ENCODE measurements around the gene SPATA1.

GRCh38 chr1:84476225-84476624 lies 30.0 kb upstream of the SPATA1 start:
- TF ChIP-seq CTCF (conservative IDR thresholded peaks at IDR 0.05; ENCODE audit: low read length) (no peak), EZH2phosphoT487 (IDR thresholded peaks at IDR 0.05; ENCODE audit: borderline replicate concordance, low read depth, low read length) (no peak)

All from OCI-LY7 (cell line).